DOHH2 (cell line): Measurements from ENCODE around the gene ARID1A.

Source experiments
- EZH2phosphoT487 ChIP-seq: fragments of 200-600 bp; sonication (generic); IDR thresholded peaks from 2 replicates; pipeline ENCODE4 v1.6.1; 2017; ENCODE audit warnings: borderline replicate concordance, mild to moderate bottlenecking, antibody characterized with exemption, low read length, moderate library complexity, mixed read lengths
- TF ChIP-seq, protein P1 (sequence below): fragments of 200-600 bp; sonication (generic); IDR thresholded peaks from one replicate; pipeline ENCODE4 v1.5.1; 2014; ENCODE audit warnings: antibody characterized with exemption, mild to moderate bottlenecking, low read depth, low read length; ENCODE audit not compliant: poor library complexity, severe bottlenecking

DNA sequence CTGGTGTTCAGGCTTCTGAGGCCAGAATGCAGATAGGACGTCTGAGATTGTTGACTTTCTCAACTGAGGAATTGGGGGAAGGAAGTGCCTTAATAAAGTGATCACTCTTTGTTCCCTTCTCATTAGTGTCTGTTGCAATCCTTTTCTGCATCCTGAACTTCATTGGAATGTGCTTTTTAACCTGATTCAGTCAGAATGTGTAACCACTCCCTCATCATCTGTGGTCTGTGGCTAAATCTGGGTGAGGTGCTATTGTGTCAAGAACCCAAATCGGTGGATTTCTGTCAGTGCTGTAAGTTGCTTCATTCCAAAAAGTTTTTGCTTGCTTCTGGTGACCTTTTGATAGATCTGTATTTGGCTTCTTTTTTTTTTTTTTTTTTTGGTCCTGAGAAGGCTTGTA is 38.2 kb downstream of the ARID1A start:
- TF ChIP-seq, protein P1, sequence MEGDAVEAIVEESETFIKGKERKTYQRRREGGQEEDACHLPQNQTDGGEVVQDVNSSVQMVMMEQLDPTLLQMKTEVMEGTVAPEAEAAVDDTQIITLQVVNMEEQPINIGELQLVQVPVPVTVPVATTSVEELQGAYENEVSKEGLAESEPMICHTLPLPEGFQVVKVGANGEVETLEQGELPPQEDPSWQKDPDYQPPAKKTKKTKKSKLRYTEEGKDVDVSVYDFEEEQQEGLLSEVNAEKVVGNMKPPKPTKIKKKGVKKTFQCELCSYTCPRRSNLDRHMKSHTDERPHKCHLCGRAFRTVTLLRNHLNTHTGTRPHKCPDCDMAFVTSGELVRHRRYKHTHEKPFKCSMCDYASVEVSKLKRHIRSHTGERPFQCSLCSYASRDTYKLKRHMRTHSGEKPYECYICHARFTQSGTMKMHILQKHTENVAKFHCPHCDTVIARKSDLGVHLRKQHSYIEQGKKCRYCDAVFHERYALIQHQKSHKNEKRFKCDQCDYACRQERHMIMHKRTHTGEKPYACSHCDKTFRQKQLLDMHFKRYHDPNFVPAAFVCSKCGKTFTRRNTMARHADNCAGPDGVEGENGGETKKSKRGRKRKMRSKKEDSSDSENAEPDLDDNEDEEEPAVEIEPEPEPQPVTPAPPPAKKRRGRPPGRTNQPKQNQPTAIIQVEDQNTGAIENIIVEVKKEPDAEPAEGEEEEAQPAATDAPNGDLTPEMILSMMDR = no peak
- no peak for TF ChIP-seq EZH2phosphoT487
